GM12891 (cell line): ENCODE data around the gene BCAT1.
A peak's percentile ranks its signal among the peaks of the same experiment; 100 is the strongest.

Experiments
- DNase-seq: peaks from one replicate; pipeline ENCODE4 v3.0.0; 2011; ENCODE audit warnings: low spot score; ENCODE audit not compliant: insufficient read length
- FAIRE-seq: peaks from 2 replicates; lab custom pipeline; 2011; peaks lifted over from hg19 to GRCh38; lab: Jason Lieb, UNC
- PAX5 ChIP-seq: IDR thresholded peaks from 2 replicates; pipeline ENCODE4 v1.6.1; 2011; ENCODE audit warnings: low read length, moderate library complexity, mild to moderate bottlenecking; ENCODE audit not compliant: insufficient read depth, severe bottlenecking
- POLR2A ChIP-seq: IDR thresholded peaks from 2 replicates; pipeline ENCODE4 v1.6.1; 2011; ENCODE audit warnings: low read depth, low read length, control low read depth
- POLR2AphosphoS5 ChIP-seq: IDR thresholded peaks from 2 replicates; pipeline ENCODE4 v1.6.1; 2011; ENCODE audit warnings: low read depth, low read length, control low read depth
- POU2F2 ChIP-seq: IDR thresholded peaks from 2 replicates; pipeline ENCODE4 v1.6.1; 2011; ENCODE audit warnings: low read depth, mild to moderate bottlenecking, control low read depth, low read length, moderate library complexity
- SPI1 ChIP-seq: IDR thresholded peaks from 2 replicates; pipeline ENCODE4 v1.6.1; 2011; ENCODE audit warnings: low read depth, low read length, control low read depth
- TAF1 ChIP-seq: IDR thresholded peaks from 2 replicates; pipeline ENCODE4 v1.6.1; 2011; ENCODE audit warnings: low read depth, low read length, control low read depth

Gene BCAT1

GRCh38 chr12:24798335-24798734, 150.6 kb downstream of the BCAT1 start:
- DNase-seq = peak; percentile 18
- peak; percentile 89 for FAIRE-seq
- no peak for TF ChIP-seq TAF1
- no peak for TF ChIP-seq SPI1

GRCh38 chr12:24797901-24798300, 151.0 kb downstream of the BCAT1 start:
- no peak for FAIRE-seq
- DNase-seq = no peak
- TF ChIP-seq POLR2A (no peak), POU2F2 (no peak), TAF1 (no peak), POLR2AphosphoS5 (no peak), SPI1 (no peak), PAX5 (no peak)

- TF ChIP-seq POLR2A (no peak), TAF1 (no peak), POLR2AphosphoS5 (no peak), PAX5 (no peak), SPI1 (no peak)
- no peak for FAIRE-seq
- DNase-seq = no peak
Observed at GRCh38 chr12:24796876-24797275, 152.0 kb downstream of the BCAT1 start.

DNA sequence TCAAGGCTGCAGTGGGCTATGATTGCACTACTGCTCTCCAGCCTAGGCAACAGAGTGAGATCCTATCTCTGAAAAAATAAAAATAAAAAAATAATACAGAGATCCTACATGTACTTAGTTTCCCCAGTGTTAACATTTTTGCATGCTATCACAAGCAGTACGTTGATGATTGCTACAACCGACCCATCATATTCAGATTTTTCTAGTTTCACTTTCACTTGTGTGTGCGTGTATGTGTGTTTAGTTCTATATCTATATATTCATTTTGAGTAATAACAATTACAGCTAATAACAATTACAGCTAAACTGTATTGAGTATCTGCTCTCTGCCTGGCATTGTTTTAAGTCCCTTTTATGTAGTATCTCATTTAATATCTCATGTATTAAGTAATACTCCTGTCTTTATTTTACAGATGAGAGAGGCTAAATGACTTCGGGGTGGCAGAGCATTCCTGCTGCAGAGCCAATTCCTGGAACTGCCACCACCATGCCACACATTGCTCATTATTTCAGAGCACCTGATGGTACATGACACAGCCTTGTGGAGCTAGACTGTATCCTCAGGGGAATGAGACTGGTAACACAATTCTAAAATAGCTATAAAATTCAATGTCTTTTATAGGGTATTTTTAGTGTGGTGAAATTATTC, 153.1 kb downstream of the BCAT1 start:
- DNase-seq = no peak

DNA sequence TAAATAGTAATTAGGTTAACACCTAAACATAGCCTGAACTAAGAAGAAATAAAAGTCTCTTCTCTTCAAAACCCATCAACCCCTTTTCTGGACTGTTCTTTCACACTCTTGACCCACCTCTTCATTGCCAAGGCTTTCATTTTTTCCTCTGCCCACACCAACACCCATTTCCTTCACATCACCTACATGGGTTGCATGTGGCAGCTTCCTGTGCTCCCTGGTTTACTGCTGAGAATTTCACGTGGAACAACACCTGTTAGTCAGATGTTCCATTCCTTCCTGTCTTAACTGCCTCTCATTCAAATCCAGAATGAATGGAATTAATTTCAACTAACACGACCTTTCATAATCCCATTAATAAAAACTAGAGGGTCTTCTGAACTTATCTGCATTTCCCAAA, 157.3 kb downstream of the BCAT1 start:
- TF ChIP-seq SPI1 (no peak), PAX5 (no peak)
- FAIRE-seq = peak; percentile 28

More for the DNA sequence above, 153.1 kb downstream of the BCAT1 start:
- TF ChIP-seq PAX5 (no peak), SPI1 (no peak), POLR2AphosphoS5 (no peak), POU2F2 (no peak), TAF1 (no peak), POLR2A (no peak)
- no peak for FAIRE-seq

GRCh38 chr12:24788886-24789285, 160.0 kb downstream of the BCAT1 start:
- no peak for FAIRE-seq
- no peak for DNase-seq
- TF ChIP-seq PAX5 (no peak), SPI1 (no peak), POU2F2 (no peak), POLR2AphosphoS5 (no peak), TAF1 (no peak), POLR2A (no peak)

More for the DNA sequence above, 157.3 kb downstream of the BCAT1 start:
- no peak for DNase-seq

DNA sequence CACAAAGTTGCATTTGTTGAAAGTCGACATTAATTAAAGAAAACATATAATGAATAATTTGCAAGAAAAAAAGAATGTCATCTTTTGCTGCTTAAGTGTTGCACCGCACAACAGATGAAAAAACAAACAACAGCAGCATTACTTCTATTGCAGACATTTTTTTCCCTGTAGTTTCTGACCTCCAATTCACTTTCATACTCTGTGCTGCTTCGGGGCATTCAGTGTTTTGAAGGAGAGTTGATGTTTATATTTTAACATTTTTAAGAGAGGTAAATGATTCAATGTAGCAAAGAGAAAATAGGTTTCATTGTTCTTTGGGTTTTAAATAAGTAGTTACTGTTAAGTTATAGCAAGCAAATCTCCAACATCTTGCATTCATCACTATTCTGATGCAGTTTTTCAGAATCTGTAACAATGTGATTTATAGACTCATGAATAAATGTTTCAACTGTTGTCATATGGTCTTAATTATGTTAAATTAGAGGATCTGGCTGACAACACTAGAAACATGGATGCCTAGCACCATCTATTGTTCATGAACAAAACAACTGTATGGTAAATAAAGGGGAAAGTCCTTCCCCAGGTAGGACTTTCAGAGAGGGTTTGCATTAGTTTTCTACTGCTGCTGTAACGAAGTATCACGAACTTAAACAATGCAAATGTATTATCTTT, 168.1 kb downstream of the BCAT1 start:
- DNase-seq (no peak), FAIRE-seq (no peak)
- TF ChIP-seq POLR2AphosphoS5 (no peak), POU2F2 (no peak), PAX5 (no peak), POLR2A (no peak), SPI1 (no peak), TAF1 (no peak)

DNA sequence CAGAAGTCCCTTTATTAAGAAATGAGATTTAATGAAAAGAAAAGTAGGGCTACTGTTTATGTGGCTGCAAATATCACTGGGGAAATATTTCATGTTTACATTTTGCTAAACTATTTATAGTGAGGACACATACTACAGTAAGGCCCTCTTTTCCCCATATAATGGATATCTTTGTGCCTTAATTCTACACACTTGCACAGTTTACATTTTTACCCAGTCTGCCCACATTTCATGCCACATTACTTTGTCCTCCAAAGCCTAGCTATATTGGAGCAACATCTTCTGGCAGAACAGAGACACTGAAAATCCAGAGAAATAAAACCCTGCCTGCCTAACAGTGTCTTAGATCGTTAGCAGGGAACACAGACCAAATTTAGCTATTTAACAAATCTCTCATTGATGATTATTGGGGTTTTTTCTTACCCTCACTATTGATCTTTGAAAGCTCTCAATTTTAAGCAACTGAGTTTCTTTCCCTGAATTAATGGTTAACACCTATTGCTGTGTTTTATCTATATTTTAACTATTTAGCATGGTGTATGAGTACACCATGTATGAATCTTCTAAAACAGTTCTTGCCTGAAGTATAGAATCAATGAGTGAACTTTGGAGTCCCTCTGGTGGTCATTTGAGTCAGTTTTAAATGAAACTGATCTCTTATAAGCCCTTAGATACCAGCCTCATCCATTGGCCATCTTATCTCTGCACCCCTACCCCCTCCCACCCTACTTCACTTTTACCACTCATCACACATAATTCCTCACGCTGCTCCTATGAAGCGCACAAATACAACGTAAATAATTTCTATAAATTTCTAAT, 170.2 kb downstream of the BCAT1 start:
- no peak for DNase-seq
- TF ChIP-seq PAX5 (no peak), POLR2AphosphoS5 (no peak), TAF1 (no peak), POU2F2 (no peak), POLR2A (no peak), SPI1 (no peak)

GRCh38 chr12:24777359-24777758, 171.5 kb downstream of the BCAT1 start:
- TF ChIP-seq POU2F2 = no peak
- TF ChIP-seq POLR2A = no peak
- TF ChIP-seq PAX5 = no peak
- no peak for FAIRE-seq
- DNase-seq = no peak

More for the DNA sequence above, 170.2 kb downstream of the BCAT1 start:
- no peak for FAIRE-seq

DNA sequence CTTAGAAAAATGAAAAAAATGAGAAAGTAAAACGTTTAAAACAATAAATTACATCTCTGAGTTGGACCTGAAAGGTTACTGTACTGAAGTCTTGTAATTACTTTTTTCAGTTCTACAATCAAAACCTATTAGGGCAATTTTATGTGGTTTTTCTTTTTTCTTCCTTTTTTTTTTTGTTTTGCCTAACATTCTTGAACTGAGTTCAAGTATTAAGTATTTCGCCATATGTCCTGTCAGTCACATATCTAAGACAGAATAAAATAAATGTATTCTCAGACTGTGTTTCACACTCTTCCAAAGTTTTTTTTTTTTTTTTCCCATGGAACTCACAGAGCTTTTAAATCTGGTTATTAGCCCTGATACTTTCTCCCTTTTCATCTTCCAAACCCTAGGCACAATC, 172.0 kb downstream of the BCAT1 start:
- TF ChIP-seq POU2F2 (no peak), POLR2AphosphoS5 (no peak)
- FAIRE-seq (no peak), DNase-seq (no peak)
